ENCODE measurements around the gene REG3A.

DNA sequence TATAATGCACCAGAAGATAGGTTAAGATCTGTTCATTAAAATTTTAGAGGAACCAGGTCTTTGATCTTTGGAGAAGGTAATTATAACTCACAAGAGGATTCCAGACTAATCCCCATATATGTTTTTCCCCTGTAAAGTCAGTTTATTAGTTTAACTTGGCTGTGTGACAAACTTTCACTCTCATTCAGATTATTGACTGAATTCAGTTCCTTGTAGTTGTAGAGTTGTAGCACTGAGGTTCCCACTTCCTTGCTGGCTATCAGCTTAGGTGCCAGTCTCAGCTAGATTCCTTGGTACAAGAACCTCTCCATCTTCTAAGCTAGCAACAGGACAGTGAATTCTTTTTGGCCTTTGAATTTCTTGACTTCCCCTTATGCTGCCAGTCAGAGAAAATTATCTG lies 20.1 kb downstream of the REG3A start:
- TF ChIP-seq POLR2AphosphoS5 (IDR thresholded peaks at IDR 0.05), result no peak
- TF ChIP-seq, protein P1, sequence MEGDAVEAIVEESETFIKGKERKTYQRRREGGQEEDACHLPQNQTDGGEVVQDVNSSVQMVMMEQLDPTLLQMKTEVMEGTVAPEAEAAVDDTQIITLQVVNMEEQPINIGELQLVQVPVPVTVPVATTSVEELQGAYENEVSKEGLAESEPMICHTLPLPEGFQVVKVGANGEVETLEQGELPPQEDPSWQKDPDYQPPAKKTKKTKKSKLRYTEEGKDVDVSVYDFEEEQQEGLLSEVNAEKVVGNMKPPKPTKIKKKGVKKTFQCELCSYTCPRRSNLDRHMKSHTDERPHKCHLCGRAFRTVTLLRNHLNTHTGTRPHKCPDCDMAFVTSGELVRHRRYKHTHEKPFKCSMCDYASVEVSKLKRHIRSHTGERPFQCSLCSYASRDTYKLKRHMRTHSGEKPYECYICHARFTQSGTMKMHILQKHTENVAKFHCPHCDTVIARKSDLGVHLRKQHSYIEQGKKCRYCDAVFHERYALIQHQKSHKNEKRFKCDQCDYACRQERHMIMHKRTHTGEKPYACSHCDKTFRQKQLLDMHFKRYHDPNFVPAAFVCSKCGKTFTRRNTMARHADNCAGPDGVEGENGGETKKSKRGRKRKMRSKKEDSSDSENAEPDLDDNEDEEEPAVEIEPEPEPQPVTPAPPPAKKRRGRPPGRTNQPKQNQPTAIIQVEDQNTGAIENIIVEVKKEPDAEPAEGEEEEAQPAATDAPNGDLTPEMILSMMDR (IDR thresholded peaks at IDR 0.05), result no peak
- TF ChIP-seq POLR2A (IDR thresholded peaks at IDR 0.05), result no peak
